ENCODE data around the gene ARID1B.

DNA sequence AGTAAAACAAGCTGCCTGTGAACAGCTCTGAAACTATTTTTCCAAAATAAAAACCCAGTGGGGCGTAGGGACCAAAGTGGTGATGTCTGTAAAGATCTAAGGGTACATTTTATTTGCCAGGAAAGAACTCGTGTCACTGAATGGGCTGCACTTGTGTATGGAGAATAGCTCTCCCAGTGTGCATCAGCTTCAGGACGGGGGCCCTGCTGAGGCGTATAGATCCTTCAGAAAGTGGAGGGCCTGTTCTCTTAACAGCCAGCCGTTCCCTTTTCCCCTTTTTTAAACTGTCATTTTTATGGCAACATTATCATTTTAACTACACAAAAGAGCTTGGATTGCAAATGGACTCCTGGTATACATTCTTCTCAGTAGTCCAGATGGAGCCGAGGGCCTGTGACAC is 408.8 kb downstream of the ARID1B start:
- TF ChIP-seq, protein P1, sequence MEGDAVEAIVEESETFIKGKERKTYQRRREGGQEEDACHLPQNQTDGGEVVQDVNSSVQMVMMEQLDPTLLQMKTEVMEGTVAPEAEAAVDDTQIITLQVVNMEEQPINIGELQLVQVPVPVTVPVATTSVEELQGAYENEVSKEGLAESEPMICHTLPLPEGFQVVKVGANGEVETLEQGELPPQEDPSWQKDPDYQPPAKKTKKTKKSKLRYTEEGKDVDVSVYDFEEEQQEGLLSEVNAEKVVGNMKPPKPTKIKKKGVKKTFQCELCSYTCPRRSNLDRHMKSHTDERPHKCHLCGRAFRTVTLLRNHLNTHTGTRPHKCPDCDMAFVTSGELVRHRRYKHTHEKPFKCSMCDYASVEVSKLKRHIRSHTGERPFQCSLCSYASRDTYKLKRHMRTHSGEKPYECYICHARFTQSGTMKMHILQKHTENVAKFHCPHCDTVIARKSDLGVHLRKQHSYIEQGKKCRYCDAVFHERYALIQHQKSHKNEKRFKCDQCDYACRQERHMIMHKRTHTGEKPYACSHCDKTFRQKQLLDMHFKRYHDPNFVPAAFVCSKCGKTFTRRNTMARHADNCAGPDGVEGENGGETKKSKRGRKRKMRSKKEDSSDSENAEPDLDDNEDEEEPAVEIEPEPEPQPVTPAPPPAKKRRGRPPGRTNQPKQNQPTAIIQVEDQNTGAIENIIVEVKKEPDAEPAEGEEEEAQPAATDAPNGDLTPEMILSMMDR (IDR thresholded peaks at IDR 0.05) = no peak
- TF ChIP-seq EZH2 (IDR thresholded peaks at IDR 0.05) = no peak
- no peak for TF ChIP-seq EZH2phosphoT487 (IDR thresholded peaks at IDR 0.05)

Data from neural progenitor cell (in vitro differentiated cells).